ENCODE measurements around the gene VMP1.

GRCh38 chr17:59804901-59805465 lies 97.5 kb downstream of the VMP1 start:
- TF ChIP-seq NFIC (IDR thresholded peaks at IDR 0.05) (no peak), CEBPB (IDR thresholded peaks at IDR 0.05) (no peak), ZBTB7A (IDR thresholded peaks at IDR 0.05; ENCODE audit: low read depth) (no peak)
